HepG2 (cell line): ENCODE data around the gene MAN2A2. TPM values are rescaled to one million over a fixed set of nuclear protein-coding genes. Genes with fewer than 3 reads are reported as not detected.

Experiments
- ARNT2 ChIP-seq: sonication (generic); formaldehyde crosslinking; IDR thresholded peaks from 2 replicates; pipeline ENCODE4 v1.8.0; 2022; ENCODE audit warnings: mild to moderate bottlenecking, low read depth, missing genetic modification reagents, moderate library complexity
- ATF1 ChIP-seq: IDR thresholded peaks from 2 replicates; pipeline ENCODE4 v1.6.1; 2016; ENCODE audit warnings: mild to moderate bottlenecking, control low read depth
- CHCHD3 ChIP-seq: sonication (generic); formaldehyde crosslinking; IDR thresholded peaks from 2 replicates; pipeline ENCODE4 v1.8.0; 2022; ENCODE audit warnings: mild to moderate bottlenecking, missing genetic modification reagents, moderate library complexity
- ESRRA ChIP-seq: sonication (generic); formaldehyde crosslinking; IDR thresholded peaks from 2 replicates; pipeline ENCODE4 v1.5.1; 2020; ENCODE audit warnings: mild to moderate bottlenecking, low read depth, missing genetic modification reagents
- FIP1L1 ChIP-seq: fragments of 200-400 bp; formaldehyde crosslinking; IDR thresholded peaks from 2 replicates; pipeline ENCODE4 v1.6.1; 2018; ENCODE audit warnings: low read depth, mild to moderate bottlenecking, low read length, moderate library complexity, borderline replicate concordance; ENCODE audit not compliant: insufficient read depth
- ISL2 ChIP-seq: sonication (generic); formaldehyde crosslinking; IDR thresholded peaks from 2 replicates; pipeline ENCODE4 v1.5.0; 2020; ENCODE audit warnings: missing genetic modification reagents
- KLF15 ChIP-seq: sonication (generic); formaldehyde crosslinking; IDR thresholded peaks from 2 replicates; pipeline ENCODE4 v1.8.1; 2023; ENCODE audit warnings: borderline replicate concordance, mild to moderate bottlenecking, inconsistent platforms, missing genetic modification reagents, mixed read lengths
- KMT2A ChIP-seq: sonication (generic); formaldehyde crosslinking; IDR thresholded peaks from 2 replicates; pipeline ENCODE4 v1.4.0; 2020; ENCODE audit warnings: missing genetic modification reagents
- MEIS2 ChIP-seq: sonication (generic); formaldehyde crosslinking; IDR thresholded peaks from 2 replicates; pipeline ENCODE4 v1.9.0; 2021; ENCODE audit warnings: mild to moderate bottlenecking, missing genetic modification reagents
- PHF8 ChIP-seq: sonication (generic); formaldehyde crosslinking; IDR thresholded peaks from 2 replicates; pipeline ENCODE4 v1.5.0; 2020; ENCODE audit warnings: missing genetic modification reagents
- REPIN1 ChIP-seq: sonication (generic); formaldehyde crosslinking; IDR thresholded peaks from 2 replicates; pipeline ENCODE4 v1.8.0; 2022; ENCODE audit warnings: missing genetic modification reagents, low read depth, mild to moderate bottlenecking, borderline replicate concordance
- SMAD9 ChIP-seq: sonication (generic); formaldehyde crosslinking; IDR thresholded peaks from 2 replicates; pipeline ENCODE4 v1.5.1; 2020; ENCODE audit warnings: mild to moderate bottlenecking, missing genetic modification reagents
- TIGD3 ChIP-seq: sonication (generic); formaldehyde crosslinking; IDR thresholded peaks from 2 replicates; pipeline ENCODE4 v1.5.1; 2020; ENCODE audit warnings: mild to moderate bottlenecking, missing genetic modification reagents, borderline replicate concordance
- ZFYVE20 ChIP-seq: sonication (generic); formaldehyde crosslinking; IDR thresholded peaks from 2 replicates; pipeline ENCODE4 v1.8.0; 2023; ENCODE audit warnings: low read depth, mild to moderate bottlenecking, moderate library complexity, missing genetic modification reagents, borderline replicate concordance
- ZNF253 ChIP-seq: sonication (generic); formaldehyde crosslinking; IDR thresholded peaks from 2 replicates; pipeline ENCODE4 v1.8.0; 2022; ENCODE audit warnings: mild to moderate bottlenecking, missing genetic modification reagents, borderline replicate concordance
- ZNF431 ChIP-seq: sonication (generic); formaldehyde crosslinking; IDR thresholded peaks from 2 replicates; pipeline ENCODE4 v1.9.0; 2022; ENCODE audit warnings: missing genetic modification reagents, low read depth, mild to moderate bottlenecking, borderline replicate concordance
- ZNF468 ChIP-seq: sonication (generic); formaldehyde crosslinking; IDR thresholded peaks from 2 replicates; pipeline ENCODE4 v1.8.0; 2022; ENCODE audit warnings: mild to moderate bottlenecking, moderate library complexity, missing genetic modification reagents
- ZNF609 ChIP-seq: sonication (generic); formaldehyde crosslinking; IDR thresholded peaks from 2 replicates; pipeline ENCODE4 v1.4.0; 2020; ENCODE audit warnings: mild to moderate bottlenecking, missing genetic modification reagents, borderline replicate concordance
- ZSCAN25 ChIP-seq: sonication (generic); formaldehyde crosslinking; IDR thresholded peaks from 2 replicates; pipeline ENCODE4 v1.8.0; 2022; ENCODE audit warnings: mild to moderate bottlenecking, missing genetic modification reagents
- polyA plus RNA-seq, 8 experiments: library from polyadenylated mRNA; depleted of rRNA in 3 of 8; stranded (reverse) in 7 of 8; unstranded in 1 of 8; fragments of >200 nt; fragmentation: Illumina TruSeq in 4 of 8; extraction: Trizol in 4 of 8; gene quantifications; 2 replicates each; pipeline versions ENCODE4 v1.2.1 to v1.2.3, GENCODE V29; 2011 to 2016; ENCODE audit warnings: low read depth in 4 of 8, missing spikeins in 1 of 8, mixed read lengths in 1 of 8; ENCODE audit not compliant: insufficient read depth in 1 of 8
- total RNA-seq, 5 experiments: library from RNA; depleted of rRNA; stranded (reverse); fragments of >200 nt; fragmentation: Illumina TruSeq; extraction: Trizol; gene quantifications; 2 replicates each; pipeline ENCODE4 v1.2.3, GENCODE V29; 2016; ENCODE audit warnings: low read depth in 1 of 5

The MAN2A2 gene
- total and polyA plus RNA-seq, 2 of the 13 experiments (the other 11 are each of a cell fraction or from before 2014, with no cell fraction given): 17.5 to 51.5 TPM

GRCh38 chr15:90902840-90903732 is at the start of gene MAN2A2 (continued):
- no peak for TF ChIP-seq KLF15
- TF ChIP-seq ZFYVE20: no peak
- TF ChIP-seq ZNF431: no peak
- TF ChIP-seq TIGD3 (CRISPR knock-in tag): no peak
- no peak for TF ChIP-seq CHCHD3
- no peak for TF ChIP-seq SMAD9 (CRISPR knock-in tag)
- no peak for TF ChIP-seq ZNF468 (CRISPR knock-in tag)
- no peak for TF ChIP-seq ZSCAN25
- no peak for TF ChIP-seq ARNT2 (CRISPR knock-in tag)
- no peak for TF ChIP-seq ATF1
- TF ChIP-seq FIP1L1: no peak
- no peak for TF ChIP-seq ZNF609 (CRISPR knock-in tag)
- no peak for TF ChIP-seq ZNF253
- 0 out of 2 replicates have a peak, but pooled peaks have one; percentile 7 for TF ChIP-seq ESRRA (CRISPR knock-in tag)
- peak; percentile 16; the same call in 1 of the 2 replicates for TF ChIP-seq MEIS2 (CRISPR knock-in tag)
- no peak for TF ChIP-seq ISL2 (CRISPR knock-in tag)
- TF ChIP-seq PHF8: peak; percentile 58
- no peak for TF ChIP-seq REPIN1 (CRISPR knock-in tag)
- TF ChIP-seq KMT2A (CRISPR knock-in tag): 0 out of 2 replicates have a peak, but pooled peaks have one; percentile 13
